ENCODE data around the gene ARHGEF17. TPM values are rescaled to one million over a fixed set of nuclear protein-coding genes. Genes with fewer than 3 reads are reported as not detected.

Gene ARHGEF17
- total RNA-seq, 1 donor from 2014 or later, result 43.3 TPM

GRCh38 chr11:73414977-73415651 lies 107.0 kb downstream of the ARHGEF17 start:
- no peak overlapping the region for H3K4me3 Mint-ChIP-seq (ENCODE audit: unreplicated experiment)
- no peak for TF ChIP-seq CTCF (IDR thresholded peaks at IDR 0.05; ENCODE audit: partially characterized antibody, unreplicated experiment)
- peaks cover 5% of the 10 kb centered on the region for H3K4me1 Mint-ChIP-seq (ENCODE audit: low read depth, unreplicated experiment)
- H3K9me3 Mint-ChIP-seq (ENCODE audit: unreplicated experiment), result peaks cover 5% of the 10 kb centered on the region
- no peak overlapping the region for H3K27ac Mint-ChIP-seq (ENCODE audit: unreplicated experiment)
- peaks cover 8% of the 10 kb centered on the region for H3K27me3 Mint-ChIP-seq (ENCODE audit: unreplicated experiment)
- DNase-seq, result no peak
- no peaks in the 10 kb centered on the region for H3K36me3 Mint-ChIP-seq (ENCODE audit: unreplicated experiment)

GRCh38 chr11:73415854-73416615 lies 108.0 kb downstream of the ARHGEF17 start:
- peaks cover 5% of the 10 kb centered on the region for H3K27me3 Mint-ChIP-seq (ENCODE audit: unreplicated experiment)
- peaks cover 5% of the 10 kb centered on the region for H3K4me1 Mint-ChIP-seq (ENCODE audit: low read depth, unreplicated experiment)

GRCh38 chr11:73416786-73417185 lies 108.7 kb downstream of the ARHGEF17 start:
- Mint-ChIP-seq H3K4me1 (ENCODE audit: low read depth, unreplicated experiment) (peaks cover 5% of the 10 kb centered on the region), H3K27ac (ENCODE audit: unreplicated experiment) (no peak overlapping the region), H3K4me3 (ENCODE audit: unreplicated experiment) (no peak overlapping the region), H3K36me3 (ENCODE audit: unreplicated experiment) (no peaks in the 10 kb centered on the region), H3K9me3 (ENCODE audit: unreplicated experiment) (peaks cover 2% of the 10 kb centered on the region), H3K27me3 (ENCODE audit: unreplicated experiment) (peaks cover 2% of the 10 kb centered on the region)
- TF ChIP-seq CTCF (IDR thresholded peaks at IDR 0.05; ENCODE audit: partially characterized antibody, unreplicated experiment), result no peak
- no peak for DNase-seq

More at GRCh38 chr11:73415854-73416615, 108.0 kb downstream of the ARHGEF17 start:
- no peaks in the 10 kb centered on the region for H3K36me3 Mint-ChIP-seq (ENCODE audit: unreplicated experiment)
- no peak for TF ChIP-seq CTCF (IDR thresholded peaks at IDR 0.05; ENCODE audit: partially characterized antibody, unreplicated experiment)
- DNase-seq, result no peak
- peaks cover 2% of the 10 kb centered on the region for H3K9me3 Mint-ChIP-seq (ENCODE audit: unreplicated experiment)
- H3K4me3 Mint-ChIP-seq (ENCODE audit: unreplicated experiment), result no peak overlapping the region
- H3K27ac Mint-ChIP-seq (ENCODE audit: unreplicated experiment), result no peak overlapping the region

Other genes starting within 250 kb of the ARHGEF17 start
- 19.7 TPM for gene FCHSD2, start 166.0 kb upstream of the ARHGEF17 start, total RNA-seq (ENCODE audit: unreplicated experiment)
- 0.69 TPM for gene P2RY2, start 90.0 kb upstream of the ARHGEF17 start, total RNA-seq (ENCODE audit: unreplicated experiment)
- gene P2RY6, start 35.9 kb upstream of the ARHGEF17 start, total RNA-seq (ENCODE audit: unreplicated experiment), result not detected
- gene RELT, start 68.1 kb downstream of the ARHGEF17 start, total RNA-seq (ENCODE audit: unreplicated experiment), result 9.2 TPM

Data from glutamatergic neuron (in vitro differentiated cells).